Suprapubic skin (tissue), 4 donors: ENCODE results near the gene CBX4. TPM values are rescaled to one million over a fixed set of nuclear protein-coding genes. Genes with fewer than 3 reads are reported as not detected.

ENCODE experiments used
- DNase-seq, 2 donors: peaks; one replicate each; pipeline ENCODE4 v3.0.0-alpha.2; 2019; ENCODE audit warnings: low spot score in 2 of 2
- H3K27ac ChIP-seq: fragments of 200-600 bp; sonication (generic); one replicate; pipeline ENCODE4 v1.5.1; 2019
- H3K27me3 ChIP-seq: fragments of 200-600 bp; sonication (generic); one replicate; pipeline ENCODE4 v1.5.1; 2019
- H3K36me3 ChIP-seq: fragments of 200-600 bp; sonication (generic); one replicate; pipeline ENCODE4 v1.5.1; 2019
- H3K4me1 ChIP-seq: fragments of 200-600 bp; sonication (generic); one replicate; pipeline ENCODE4 v1.5.1; 2019
- H3K4me3 ChIP-seq: fragments of 200-600 bp; sonication (generic); one replicate; pipeline ENCODE4 v1.5.1; 2019; ENCODE audit warnings: mild to moderate bottlenecking
- H3K9me3 ChIP-seq: fragments of 200-600 bp; sonication (generic); one replicate; pipeline ENCODE4 v1.5.1; 2019
- CTCF ChIP-seq, 2 donors: fragments of 200-600 bp in 1 of 2; fragments of 450-650 bp in 1 of 2; sonication (generic) in 1 of 2; IDR thresholded peaks; one replicate each; pipeline ENCODE4 v1.5.1; 2016 to 2019; ENCODE audit warnings: antibody characterized with exemption in 2 of 2, mild to moderate bottlenecking in 1 of 2, moderate library complexity in 1 of 2
- EP300 ChIP-seq: sonication (generic); formaldehyde crosslinking; IDR thresholded peaks from one replicate; pipeline ENCODE4 v1.6.1; 2017; ENCODE audit warnings: antibody characterized with exemption
- POLR2A ChIP-seq, 2 donors: fragments of 450-650 bp; IDR thresholded peaks; one replicate each; pipeline ENCODE4 v1.6.1; 2017; ENCODE audit warnings: antibody characterized with exemption in 2 of 2, mild to moderate bottlenecking in 2 of 2, moderate library complexity in 2 of 2
- POLR2AphosphoS5 ChIP-seq, 3 donors: sonication (generic); formaldehyde crosslinking; IDR thresholded peaks; one replicate each; pipeline ENCODE4 v1.6.1; 2017; ENCODE audit warnings: antibody characterized with exemption in 3 of 3
- WGBS: methylation state at CpG from one replicate; pipeline ENCODE4 v1.1.5; 2018; 5-methylcytosine and 5-hydroxymethylcytosine counted together
- total RNA-seq, 4 donors: library from RNA; depleted of rRNA; stranded (reverse); fragments of >200 nt; gene quantifications; one replicate each; pipeline ENCODE4 v1.1.0, GENCODE V29; 2016

Gene CBX4
- total RNA-seq, 4 donors from 2014 or later = 33.0 to 47.7 (median 38.0) TPM

- no peak overlapping the region for H3K27ac ChIP-seq
- 87% methylated on average over 9 of the region's 12 CpGs for WGBS
- peaks cover 26% of the 10 kb centered on the region for H3K4me1 ChIP-seq
- DNase-seq = no peak
- TF ChIP-seq EP300 (no peak), POLR2A (IDR thresholded peaks at IDR 0.05) (no peak), CTCF (IDR thresholded peaks at IDR 0.05) (no peak), POLR2AphosphoS5 (IDR thresholded peaks at IDR 0.05) (no peak)
- no peaks in the 10 kb centered on the region for H3K36me3 ChIP-seq
- H3K4me3 ChIP-seq = no peak overlapping the region
- no peaks in the 10 kb centered on the region for H3K9me3 ChIP-seq
- H3K27me3 ChIP-seq = peaks cover 60% of the 10 kb centered on the region
Observed at GRCh38 chr17:79818026-79818758, 21.0 kb downstream of the CBX4 start.

GRCh38 chr17:79815836-79816461, 23.3 kb downstream of the CBX4 start:
- Histone ChIP-seq H3K4me1 (peaks cover 49% of the 10 kb centered on the region), H3K27me3 (peaks cover 82% of the 10 kb centered on the region), H3K4me3 (peak overlapping the region; percentile 40), H3K36me3 (no peaks in the 10 kb centered on the region), H3K27ac (no peak overlapping the region), H3K9me3 (no peaks in the 10 kb centered on the region)
- no peak for DNase-seq
- 59% methylated on average over 20 of the region's 41 CpGs for WGBS
- no peak for TF ChIP-seq CTCF (IDR thresholded peaks at IDR 0.05)
- no peak for TF ChIP-seq POLR2AphosphoS5 (IDR thresholded peaks at IDR 0.05)
- no peak for TF ChIP-seq EP300
- no peak for TF ChIP-seq POLR2A (IDR thresholded peaks at IDR 0.05)

GRCh38 chr17:79814974-79815835, 24.0 kb downstream of the CBX4 start:
- no peak for TF ChIP-seq POLR2A (IDR thresholded peaks at IDR 0.05)
- TF ChIP-seq POLR2AphosphoS5 (IDR thresholded peaks at IDR 0.05) = no peak
- WGBS = no CpG with 5 or more reads among the region's 96 CpGs
- Histone ChIP-seq H3K4me1 (peaks cover 55% of the 10 kb centered on the region), H3K4me3 (peak overlapping the region; percentile 40), H3K9me3 (no peaks in the 10 kb centered on the region), H3K36me3 (no peaks in the 10 kb centered on the region), H3K27ac (no peak overlapping the region), H3K27me3 (peaks cover 89% of the 10 kb centered on the region)
- peak in 1 of 2 donors; percentile 74 for DNase-seq

- Histone ChIP-seq H3K27me3 (peaks cover 96% of the 10 kb centered on the region), H3K36me3 (no peaks in the 10 kb centered on the region), H3K27ac (no peak overlapping the region), H3K4me1 (peaks cover 64% of the 10 kb centered on the region), H3K9me3 (no peaks in the 10 kb centered on the region), H3K4me3 (peak overlapping the region; percentile 40)
- 13% methylated on average over 18 of the region's 43 CpGs for whole genome bisulfite sequencing
- TF ChIP-seq POLR2A (IDR thresholded peaks at IDR 0.05) (no peak), EP300 (no peak), CTCF (IDR thresholded peaks at IDR 0.05) (no peak), POLR2AphosphoS5 (IDR thresholded peaks at IDR 0.05) (no peak)
- no peak for DNase-seq
Observed at GRCh38 chr17:79814127-79814973, 24.9 kb downstream of the CBX4 start.
